Smooth muscle cell (in vitro differentiated cells): ENCODE results near the gene ZBTB21. TPM values are rescaled to one million over a fixed set of nuclear protein-coding genes. Genes with fewer than 3 reads are reported as not detected.
"Not testable (repeated sequence)": the region's sequence is repeated elsewhere in the genome, so short reads cannot be mapped to it uniquely, and the experiment has no call there.

ENCODE experiments used
- DNase-seq: peaks from one replicate; lab custom pipeline; 2025; ENCODE audit not compliant: unreplicated experiment; lab: John Stamatoyannopoulos, UW
- H2AFZ ChIP-seq: fragments of 200-600 bp; sonication (generic); 2 replicates; pipeline ENCODE4 v1.6.0; 2016; ENCODE audit warnings: antibody characterized with exemption, low read depth, mild to moderate bottlenecking
- H3F3A ChIP-seq: fragments of 200-600 bp; sonication (generic); 2 replicates; pipeline ENCODE4 v1.6.0; 2017; ENCODE audit warnings: antibody characterized with exemption, low read depth
- H3K27ac ChIP-seq: fragments of 200-600 bp; sonication (generic); 2 replicates; pipeline ENCODE4 v1.5.1; 2016; ENCODE audit warnings: low read depth, mild to moderate bottlenecking
- H3K27me3 ChIP-seq: fragments of 200-600 bp; sonication (generic); 2 replicates; pipeline ENCODE4 v1.6.1; 2016; ENCODE audit warnings: low read depth, mild to moderate bottlenecking
- H3K36me3 ChIP-seq: fragments of 200-600 bp; sonication (generic); 2 replicates; pipeline ENCODE4 v1.5.1; 2016; ENCODE audit warnings: low read depth
- H3K4me1 ChIP-seq: fragments of 200-600 bp; sonication (generic); 2 replicates; pipeline ENCODE4 v1.5.1; 2016; ENCODE audit warnings: low read depth
- H3K4me2 ChIP-seq: fragments of 200-600 bp; sonication (generic); 2 replicates; pipeline ENCODE4 v1.6.0; 2016; ENCODE audit warnings: mild to moderate bottlenecking
- H3K4me3 ChIP-seq: fragments of 200-600 bp; sonication (generic); 2 replicates; pipeline ENCODE4 v1.5.1; 2016; ENCODE audit warnings: mild to moderate bottlenecking
- H3K79me2 ChIP-seq: fragments of 200-600 bp; sonication (generic); 2 replicates; pipeline ENCODE4 v1.6.0; 2016; ENCODE audit warnings: low read depth, mild to moderate bottlenecking
- H3K9ac ChIP-seq: fragments of 200-600 bp; sonication (generic); 2 replicates; pipeline ENCODE4 v1.6.0; 2016; ENCODE audit warnings: low read depth
- H3K9me3 ChIP-seq: fragments of 200-600 bp; sonication (generic); replicated peaks from 2 replicates; pipeline ENCODE4 v1.5.1; 2016; ENCODE audit warnings: low read depth
- H4K20me1 ChIP-seq: fragments of 200-600 bp; sonication (generic); 2 replicates; pipeline ENCODE4 v1.6.0; 2016; ENCODE audit warnings: low read depth
- CTCF ChIP-seq: fragments of 200-600 bp; sonication (generic); IDR thresholded peaks from 2 replicates; pipeline ENCODE4 v1.5.1; 2017; ENCODE audit warnings: borderline replicate concordance, mild to moderate bottlenecking, antibody characterized with exemption; ENCODE audit not compliant: insufficient read depth, poor library complexity, severe bottlenecking
- WGBS: methylation state at CpG from one replicate; pipeline ENCODE4 v1.1.7; 2016; ENCODE audit warnings: low lambda C conversion rate; 5-methylcytosine and 5-hydroxymethylcytosine counted together
- polyA plus RNA-seq: library from polyadenylated mRNA; unstranded; fragments of >200 nt; fragmentation: Nextera tagmentation; extraction: Ambion mirVana; gene quantifications from 2 replicates; pipeline ENCODE4 v1.2.1, GENCODE V29; 2016
- total RNA-seq: library from RNA; depleted of rRNA; stranded (reverse); fragments of >200 nt; gene quantifications from 2 replicates; pipeline ENCODE4 v1.2.3, GENCODE V29; 2014

Gene ZBTB21
- total and polyA plus RNA-seq, 2 experiments from 2014 or later, result 6.2 to 24.1 TPM

GRCh38 chr21:41997657-41998056 is 12.5 kb downstream of the ZBTB21 start:
- Histone ChIP-seq H2AFZ (no peak overlapping the region), H3K4me2 (no peak overlapping the region), H3K27ac (no peak overlapping the region), H3F3A (no peaks in the 10 kb centered on the region), H3K4me1 (no peaks in the 10 kb centered on the region), H3K27me3 (no peaks in the 10 kb centered on the region), H3K79me2 (peaks cover 20% of the 10 kb centered on the region), H3K9me3 (no peaks in the 10 kb centered on the region), H3K4me3 (no peak overlapping the region), H3K36me3 (peaks cover under 1% of the 10 kb centered on the region), H4K20me1 (peaks cover 6% of the 10 kb centered on the region), H3K9ac (no peak overlapping the region)
- no peak for DNase-seq
- TF ChIP-seq CTCF, result no peak
- WGBS, result 100% methylated on average over 1 of the region's 1 CpG

- Histone ChIP-seq H3K36me3 (peaks cover 9% of the 10 kb centered on the region), H3K79me2 (peaks cover 15% of the 10 kb centered on the region), H2AFZ (no peak overlapping the region), H3K4me2 (no peak overlapping the region), H3K9ac (no peak overlapping the region), H3F3A (no peaks in the 10 kb centered on the region), H3K4me3 (no peak overlapping the region), H4K20me1 (peaks cover 6% of the 10 kb centered on the region), H3K9me3 (no peaks in the 10 kb centered on the region), H3K27me3 (no peaks in the 10 kb centered on the region), H3K4me1 (no peaks in the 10 kb centered on the region), H3K27ac (no peak overlapping the region)
- TF ChIP-seq CTCF, result no peak
- no peak for DNase-seq
- 95% methylated on average over 3 of the region's 3 CpGs for WGBS
Observed at GRCh38 chr21:41995577-41995976, 14.6 kb downstream of the ZBTB21 start.

- not testable (repeated sequence) for H3K4me1 ChIP-seq, H3K27ac ChIP-seq, H3K4me3 ChIP-seq, H4K20me1 ChIP-seq, H3K4me2 ChIP-seq, H3K27me3 ChIP-seq, H3K9me3 ChIP-seq, H3K36me3 ChIP-seq, DNase-seq, H2AFZ ChIP-seq, H3K9ac ChIP-seq, H3F3A ChIP-seq
- WGBS, result 96% methylated on average over 5 of the region's 5 CpGs
- H3K79me2 ChIP-seq, result peaks cover 11% of the 10 kb centered on the region
Observed at GRCh38 chr21:41994613-41995012, 15.5 kb downstream of the ZBTB21 start.

- H3K79me2 ChIP-seq, result peaks cover 3% of the 10 kb centered on the region
- DNase-seq, result no peak
- H3K4me1 ChIP-seq, result no peaks in the 10 kb centered on the region
- 27% methylated on average over 6 of the region's 6 CpGs for WGBS
- peak overlapping the region; percentile 51 for H3K4me2 ChIP-seq
- H4K20me1 ChIP-seq, result peaks cover 6% of the 10 kb centered on the region
- H3K27me3 ChIP-seq, result no peaks in the 10 kb centered on the region
- no peak overlapping the region for H3K4me3 ChIP-seq
- peak overlapping the region; percentile 38 for H3K27ac ChIP-seq
- H3K9ac ChIP-seq, result no peak overlapping the region
- H2AFZ ChIP-seq, result no peak overlapping the region
- no peak for TF ChIP-seq CTCF
- H3K36me3 ChIP-seq, result peaks cover 9% of the 10 kb centered on the region
- H3F3A ChIP-seq, result no peaks in the 10 kb centered on the region
- H3K9me3 ChIP-seq, result no peaks in the 10 kb centered on the region
Observed at GRCh38 chr21:41993744-41994143, 16.4 kb downstream of the ZBTB21 start.
